ENCODE results near the gene GRIP2.
A peak's percentile ranks its signal among the peaks of the same experiment; 100 is the strongest.

The GRIP2 gene

GRCh38 chr3:14512281-14512941, 27.7 kb downstream of the GRIP2 start:
- H3K27me3 ChIP-seq (ENCODE audit: insufficient read depth, low read length, poor library complexity): no peaks in the 10 kb centered on the region
- no peak overlapping the region for H4K8ac ChIP-seq (ENCODE audit: low read depth, low read length)
- H4K5ac ChIP-seq (ENCODE audit: low read length): no peak overlapping the region
- H3K9ac ChIP-seq (ENCODE audit: low read length): no peak overlapping the region
- no peaks in the 10 kb centered on the region for H3K36me3 ChIP-seq (ENCODE audit: control insufficient read depth, insufficient read depth, low read length)
- H3K4me1 ChIP-seq (ENCODE audit: control insufficient read depth, low read depth, low read length): no peaks in the 10 kb centered on the region
- H2BK120ac ChIP-seq (ENCODE audit: low read depth, low read length): no peak overlapping the region
- H3K4ac ChIP-seq (ENCODE audit: low read depth, low read length): no peak overlapping the region
- no peak overlapping the region for H3K4me2 ChIP-seq (ENCODE audit: low read length)
- H3K27ac ChIP-seq (ENCODE audit: low read depth, low read length): no peak overlapping the region
- no peak overlapping the region for H3K4me3 ChIP-seq (ENCODE audit: low read length)
- WGBS (ENCODE audit: extremely low coverage, insufficient coverage, low lambda C conversion rate): no CpG with 5 or more reads among the region's 19 CpGs
- no peaks in the 10 kb centered on the region for H3K79me2 ChIP-seq (ENCODE audit: control insufficient read depth, insufficient read depth, low read length)
- no peak overlapping the region for H3K56ac ChIP-seq (ENCODE audit: low read length)
- no peak overlapping the region for H3K18ac ChIP-seq (ENCODE audit: low read length)
- no peak overlapping the region for H2BK5ac ChIP-seq (ENCODE audit: low read length)
- H3K23ac ChIP-seq (ENCODE audit: low read length): no peak overlapping the region
- no peak overlapping the region for H2AK5ac ChIP-seq (ENCODE audit: low read length)
- DNase-seq: no peak
- H2BK15ac ChIP-seq (replicated peaks; ENCODE audit: low read depth): no peak overlapping the region
- no peaks in the 10 kb centered on the region for H3K79me1 ChIP-seq (ENCODE audit: low read length)

- Histone ChIP-seq H3K23ac (ENCODE audit: low read length) (no peak overlapping the region), H3K4me2 (ENCODE audit: low read length) (no peak overlapping the region), H2AK5ac (ENCODE audit: low read length) (no peak overlapping the region), H3K18ac (ENCODE audit: low read length) (no peak overlapping the region), H3K79me1 (ENCODE audit: low read length) (no peaks in the 10 kb centered on the region), H3K27ac (ENCODE audit: low read depth, low read length) (no peak overlapping the region), H3K27me3 (ENCODE audit: insufficient read depth, low read length, poor library complexity) (no peaks in the 10 kb centered on the region), H4K5ac (ENCODE audit: low read length) (no peak overlapping the region), H3K4me1 (ENCODE audit: control insufficient read depth, low read depth, low read length) (no peaks in the 10 kb centered on the region), H3K36me3 (ENCODE audit: control insufficient read depth, insufficient read depth, low read length) (no peaks in the 10 kb centered on the region), H2BK120ac (ENCODE audit: low read depth, low read length) (no peak overlapping the region), H3K4me3 (ENCODE audit: low read length) (no peak overlapping the region), H2BK15ac (replicated peaks; ENCODE audit: low read depth) (no peak overlapping the region), H2BK5ac (ENCODE audit: low read length) (no peak overlapping the region), H3K56ac (ENCODE audit: low read length) (no peak overlapping the region), H3K4ac (ENCODE audit: low read depth, low read length) (no peak overlapping the region), H4K8ac (ENCODE audit: low read depth, low read length) (no peak overlapping the region), H3K9ac (ENCODE audit: low read length) (no peak overlapping the region), H3K79me2 (ENCODE audit: control insufficient read depth, insufficient read depth, low read length) (no peaks in the 10 kb centered on the region)
- no peak for DNase-seq
- WGBS (ENCODE audit: extremely low coverage, insufficient coverage, low lambda C conversion rate): no CpG with 5 or more reads among the region's 12 CpGs
These were observed 28.4 kb downstream of the GRIP2 start for GRCh38 chr3:14511623-14512280.

- H3K4me3 ChIP-seq (ENCODE audit: low read length): no peak overlapping the region
- no peak overlapping the region for H3K9ac ChIP-seq (ENCODE audit: low read length)
- H4K8ac ChIP-seq (ENCODE audit: low read depth, low read length): no peak overlapping the region
- no peaks in the 10 kb centered on the region for H3K4me1 ChIP-seq (ENCODE audit: control insufficient read depth, low read depth, low read length)
- no peak overlapping the region for H3K56ac ChIP-seq (ENCODE audit: low read length)
- H3K79me1 ChIP-seq (ENCODE audit: low read length): no peaks in the 10 kb centered on the region
- no peaks in the 10 kb centered on the region for H3K27me3 ChIP-seq (ENCODE audit: insufficient read depth, low read length, poor library complexity)
- no peak overlapping the region for H4K5ac ChIP-seq (ENCODE audit: low read length)
- H2BK15ac ChIP-seq (replicated peaks; ENCODE audit: low read depth): no peak overlapping the region
- no peak overlapping the region for H3K4me2 ChIP-seq (ENCODE audit: low read length)
- H3K23ac ChIP-seq (ENCODE audit: low read length): no peak overlapping the region
- H3K79me2 ChIP-seq (ENCODE audit: control insufficient read depth, insufficient read depth, low read length): no peaks in the 10 kb centered on the region
- no peak overlapping the region for H2BK120ac ChIP-seq (ENCODE audit: low read depth, low read length)
- no peak overlapping the region for H2BK5ac ChIP-seq (ENCODE audit: low read length)
- DNase-seq: no peak
- H3K18ac ChIP-seq (ENCODE audit: low read length): no peak overlapping the region
- H3K36me3 ChIP-seq (ENCODE audit: control insufficient read depth, insufficient read depth, low read length): no peaks in the 10 kb centered on the region
- WGBS (ENCODE audit: extremely low coverage, insufficient coverage, low lambda C conversion rate): no CpG with 5 or more reads among the region's 23 CpGs
- no peak overlapping the region for H2AK5ac ChIP-seq (ENCODE audit: low read length)
- no peak overlapping the region for H3K4ac ChIP-seq (ENCODE audit: low read depth, low read length)
- no peak overlapping the region for H3K27ac ChIP-seq (ENCODE audit: low read depth, low read length)
These were observed 29.1 kb downstream of the GRIP2 start for GRCh38 chr3:14510838-14511622.

- Histone ChIP-seq H3K56ac (ENCODE audit: low read length) (no peak overlapping the region), H3K36me3 (ENCODE audit: control insufficient read depth, insufficient read depth, low read length) (no peaks in the 10 kb centered on the region), H3K4me3 (ENCODE audit: low read length) (no peak overlapping the region), H3K4me1 (ENCODE audit: control insufficient read depth, low read depth, low read length) (no peaks in the 10 kb centered on the region), H3K18ac (ENCODE audit: low read length) (no peak overlapping the region), H3K27me3 (ENCODE audit: insufficient read depth, low read length, poor library complexity) (no peaks in the 10 kb centered on the region), H4K8ac (ENCODE audit: low read depth, low read length) (no peak overlapping the region), H4K5ac (ENCODE audit: low read length) (no peak overlapping the region), H3K9ac (ENCODE audit: low read length) (no peak overlapping the region), H2BK120ac (ENCODE audit: low read depth, low read length) (no peak overlapping the region), H3K4me2 (ENCODE audit: low read length) (no peak overlapping the region), H3K23ac (ENCODE audit: low read length) (no peak overlapping the region), H2BK15ac (replicated peaks; ENCODE audit: low read depth) (no peak overlapping the region), H3K27ac (ENCODE audit: low read depth, low read length) (no peak overlapping the region), H3K79me2 (ENCODE audit: control insufficient read depth, insufficient read depth, low read length) (no peaks in the 10 kb centered on the region), H2AK5ac (ENCODE audit: low read length) (no peak overlapping the region), H3K79me1 (ENCODE audit: low read length) (no peaks in the 10 kb centered on the region), H2BK5ac (ENCODE audit: low read length) (no peak overlapping the region), H3K4ac (ENCODE audit: low read depth, low read length) (no peak overlapping the region)
- DNase-seq: no peak
- WGBS (ENCODE audit: extremely low coverage, insufficient coverage, low lambda C conversion rate): no CpG with 5 or more reads among the region's 10 CpGs
These were observed 30.4 kb downstream of the GRIP2 start for GRCh38 chr3:14509796-14510100.

GRCh38 chr3:14508966-14509795, 31.0 kb downstream of the GRIP2 start:
- peak; percentile 77 for DNase-seq
- no CpG with 5 or more reads among the region's 22 CpGs for WGBS (ENCODE audit: extremely low coverage, insufficient coverage, low lambda C conversion rate)
- H3K4me3 ChIP-seq (ENCODE audit: low read length): no peak overlapping the region

More at GRCh38 chr3:14508966-14509795, 31.0 kb downstream of the GRIP2 start:
- peak overlapping the region; percentile 58 for H3K4me2 ChIP-seq (ENCODE audit: low read length)
- no peak overlapping the region for H2BK15ac ChIP-seq (replicated peaks; ENCODE audit: low read depth)
- no peak overlapping the region for H2BK120ac ChIP-seq (ENCODE audit: low read depth, low read length)
- H2AK5ac ChIP-seq (ENCODE audit: low read length): no peak overlapping the region
- no peaks in the 10 kb centered on the region for H3K4me1 ChIP-seq (ENCODE audit: control insufficient read depth, low read depth, low read length)
- no peak overlapping the region for H3K4ac ChIP-seq (ENCODE audit: low read depth, low read length)
- H3K18ac ChIP-seq (ENCODE audit: low read length): no peak overlapping the region
- peak overlapping the region; percentile 55 for H3K9ac ChIP-seq (ENCODE audit: low read length)
- no peak overlapping the region for H4K8ac ChIP-seq (ENCODE audit: low read depth, low read length)
- no peak overlapping the region for H3K27ac ChIP-seq (ENCODE audit: low read depth, low read length)
- no peaks in the 10 kb centered on the region for H3K36me3 ChIP-seq (ENCODE audit: control insufficient read depth, insufficient read depth, low read length)
- no peak overlapping the region for H2BK5ac ChIP-seq (ENCODE audit: low read length)
- no peak overlapping the region for H3K23ac ChIP-seq (ENCODE audit: low read length)
- H3K27me3 ChIP-seq (ENCODE audit: insufficient read depth, low read length, poor library complexity): no peaks in the 10 kb centered on the region
- H3K56ac ChIP-seq (ENCODE audit: low read length): peak overlapping the region; percentile 82
- H3K79me1 ChIP-seq (ENCODE audit: low read length): no peaks in the 10 kb centered on the region
- no peak overlapping the region for H4K5ac ChIP-seq (ENCODE audit: low read length)
- H3K79me2 ChIP-seq (ENCODE audit: control insufficient read depth, insufficient read depth, low read length): no peaks in the 10 kb centered on the region
